Body of pancreas (tissue), 4 donors: Measurements from ENCODE around the gene CAMK1D. TPM values are rescaled to one million over a fixed set of nuclear protein-coding genes. Genes with fewer than 3 reads are reported as not detected.

Experiments used
- ATAC-seq: fragments of 150-250 bp; one replicate; pipeline ENCODE4 v1.9.1; 2016
- DNase-seq, 4 donors: peaks; one replicate each; pipeline ENCODE4 v3.0.0-alpha.2; 2019
- H3K27ac ChIP-seq, 4 donors: fragments of 200-600 bp; sonication (generic); 1 replicate in 3 of 4; 2 replicates in 1 of 4; pipeline versions ENCODE4 v1.5.1 to v1.6.1; 2016 to 2019; ENCODE audit warnings: mild to moderate bottlenecking in 1 of 4, mixed read lengths in 1 of 4, moderate library complexity in 1 of 4
- H3K27me3 ChIP-seq, 2 donors: fragments of 200-600 bp; sonication (generic); one replicate each; pipeline ENCODE4 v1.6.0; 2016; ENCODE audit warnings: mild to moderate bottlenecking in 1 of 2
- H3K36me3 ChIP-seq, 2 donors: fragments of 200-600 bp; sonication (generic); replicated peaks in 1 of 2; 2 replicates each; pipeline ENCODE4 v1.5.1; 2016; ENCODE audit warnings: low read depth in 2 of 2; ENCODE audit not compliant: insufficient read depth in 1 of 2
- H3K4me1 ChIP-seq: fragments of 200-600 bp; sonication (generic); one replicate; pipeline ENCODE4 v1.6.0; 2016
- H3K4me3 ChIP-seq, 2 donors: fragments of 200-600 bp; sonication (generic); 1 replicate in 1 of 2; 2 replicates in 1 of 2; pipeline ENCODE4 v1.5.1; 2016 to 2019
- H3K9me3 ChIP-seq, 3 donors: fragments of 200-600 bp; sonication (generic); 1 replicate in 2 of 3; 2 replicates in 1 of 3; pipeline ENCODE4 v1.5.1; 2016
- CTCF ChIP-seq, 7 experiments: fragments of 450-650 bp in 4 of 7; fragments of 200-600 bp in 3 of 7; sonication (generic) in 3 of 7; IDR thresholded peaks; one replicate each; pipeline ENCODE4 v1.5.1; 2016 to 2019; ENCODE audit warnings: antibody characterized with exemption in 7 of 7
- POLR2A ChIP-seq, 3 donors: fragments of 450-650 bp; IDR thresholded peaks; one replicate each; pipeline ENCODE4 v1.6.1; 2016; ENCODE audit warnings: antibody characterized with exemption in 3 of 3, mild to moderate bottlenecking in 2 of 3
- WGBS, 2 donors: methylation state at CpG; one replicate each; pipeline ENCODE4 v1.1.5; 2017; 5-methylcytosine and 5-hydroxymethylcytosine counted together
- intact Hi-C: fragments of 100-400 bp; cut with DNase I; formaldehyde crosslinking; loops from one replicate; pipeline ENCODE4 v1.15.1; 2023
- total RNA-seq, 2 donors: library from RNA; depleted of rRNA; stranded (reverse); fragments of >200 nt; gene quantifications; one replicate each; pipeline ENCODE4 v1.1.0, GENCODE V29; 2016

CAMK1D gene
- total RNA-seq, 2 donors from 2014 or later = 12.5 to 14.2 TPM

- 23 to 27% methylated on average over 24 of the region's 24 CpGs for WGBS, 2 donors
- Histone ChIP-seq H3K27ac (peak overlapping the region; percentile 37 to 75 (median 62)), H3K4me3 (no peak overlapping the region)
Observed at GRCh38 chr10:12405342-12406320, 56.3 kb downstream of the CAMK1D start.

GRCh38 chr10:12406764-12407400, 57.5 kb downstream of the CAMK1D start:
- H3K27me3 ChIP-seq = no peaks in the 10 kb centered on the region
- WGBS, 2 donors = 85 to 93% methylated on average over 9 of the region's 9 CpGs
- ATAC-seq = no peak
- no peak overlapping the region for H3K4me3 ChIP-seq
- no peaks in the 10 kb centered on the region for H3K9me3 ChIP-seq
- TF ChIP-seq POLR2A (IDR thresholded peaks at IDR 0.05) (no peak), CTCF (IDR thresholded peaks at IDR 0.05) (peak in 2 of 7 experiments; percentile 9 to 14)
- peak in 3 of 4 donors; percentile 33 to 37 (median 36) for DNase-seq
- no peaks in the 10 kb centered on the region for H3K36me3 ChIP-seq
- H3K4me1 ChIP-seq = peaks cover 29% of the 10 kb centered on the region
- H3K27ac ChIP-seq = no peak overlapping the region
- intact Hi-C loops = no loop called here

More at GRCh38 chr10:12405342-12406320, 56.3 kb downstream of the CAMK1D start:
- H3K27me3 ChIP-seq = no peaks in the 10 kb centered on the region
- intact Hi-C loops = no loop called here
- H3K9me3 ChIP-seq = no peaks in the 10 kb centered on the region
- peak; percentile 91 for ATAC-seq
- peak; percentile 29 to 53 (median 38) for DNase-seq
- peaks cover 29% of the 10 kb centered on the region for H3K4me1 ChIP-seq
- no peaks in the 10 kb centered on the region for H3K36me3 ChIP-seq
- TF ChIP-seq POLR2A (IDR thresholded peaks at IDR 0.05) = no peak
- peak in 1 of 7 experiments; percentile 9 for TF ChIP-seq CTCF (IDR thresholded peaks at IDR 0.05)

- DNase-seq = no peak
- Histone ChIP-seq H3K27me3 (no peaks in the 10 kb centered on the region), H3K27ac (no peak overlapping the region), H3K9me3 (no peaks in the 10 kb centered on the region), H3K4me1 (peaks cover 29% of the 10 kb centered on the region), H3K4me3 (no peak overlapping the region), H3K36me3 (no peaks in the 10 kb centered on the region)
- intact Hi-C loops = no loop called here
- ATAC-seq = no peak
- WGBS, 2 donors = 90 to 92% methylated on average over 8 of the region's 8 CpGs
- TF ChIP-seq POLR2A (IDR thresholded peaks at IDR 0.05) = no peak
Observed at GRCh38 chr10:12408472-12408871, 59.1 kb downstream of the CAMK1D start.

GRCh38 chr10:12409161-12409560, 59.8 kb downstream of the CAMK1D start:
- intact Hi-C loops = no loop called here
- WGBS, 2 donors = 87 to 96% methylated on average over 11 of the region's 11 CpGs
- TF ChIP-seq POLR2A (IDR thresholded peaks at IDR 0.05) = no peak
- no peak for TF ChIP-seq CTCF (IDR thresholded peaks at IDR 0.05)
- H3K36me3 ChIP-seq = no peaks in the 10 kb centered on the region
- no peaks in the 10 kb centered on the region for H3K27me3 ChIP-seq
- DNase-seq (no peak), ATAC-seq (no peak)
- no peak overlapping the region for H3K4me3 ChIP-seq
- no peaks in the 10 kb centered on the region for H3K9me3 ChIP-seq
- H3K27ac ChIP-seq = no peak overlapping the region
- peaks cover 29% of the 10 kb centered on the region for H3K4me1 ChIP-seq

- H3K27ac ChIP-seq = no peak overlapping the region
- ATAC-seq (no peak), DNase-seq (no peak)
- no peaks in the 10 kb centered on the region for H3K27me3 ChIP-seq
- H3K4me3 ChIP-seq = no peak overlapping the region
- H3K9me3 ChIP-seq = no peaks in the 10 kb centered on the region
- WGBS, 2 donors = 90 to 91% methylated on average over 5 of the region's 5 CpGs
- intact Hi-C loops = no loop called here
- H3K4me1 ChIP-seq = peaks cover 28% of the 10 kb centered on the region
- no peak for TF ChIP-seq POLR2A (IDR thresholded peaks at IDR 0.05)
- TF ChIP-seq CTCF (IDR thresholded peaks at IDR 0.05) = no peak
- H3K36me3 ChIP-seq = no peaks in the 10 kb centered on the region
Observed at GRCh38 chr10:12409613-12410012, 60.3 kb downstream of the CAMK1D start.
